ENCODE data around the gene NR2C2AP. TPM values are rescaled to one million over a fixed set of nuclear protein-coding genes. Genes with fewer than 3 reads are reported as not detected.

NR2C2AP gene
- total RNA-seq, 2 experiments from 2014 or later = 25.8 to 25.9 TPM

GRCh38 chr19:19152668-19153384 is 50.4 kb downstream of the NR2C2AP start:
- Mint-ChIP-seq H3K4me1 (no peaks in the 10 kb centered on the region), H3K27me3 (no peaks in the 10 kb centered on the region), H3K36me3 (ENCODE audit: low read depth) (peaks cover 3% of the 10 kb centered on the region), H3K27ac (no peak overlapping the region), H3K4me3 (no peak overlapping the region), H3K9me3 (no peaks in the 10 kb centered on the region)
- ChIA-PET POLR2A (no interaction called here), CTCF (no interaction called here)
- no peak for DNase-seq

- H3K27me3 Mint-ChIP-seq = no peaks in the 10 kb centered on the region
- ChIA-PET POLR2A (no interaction called here), CTCF (no interaction called here)
- no peaks in the 10 kb centered on the region for H3K4me1 Mint-ChIP-seq
- peaks cover 3% of the 10 kb centered on the region for H3K36me3 Mint-ChIP-seq (ENCODE audit: low read depth)
- no peak overlapping the region for H3K27ac Mint-ChIP-seq
- H3K9me3 Mint-ChIP-seq = no peaks in the 10 kb centered on the region
- no peak overlapping the region for H3K4me3 Mint-ChIP-seq
- DNase-seq = no peak
Measured at GRCh38 chr19:19151418-19151817, 51.8 kb downstream of the NR2C2AP start.

Other genes with a start within 250 kb of the NR2C2AP start
- gene SUGP2, start 169.9 kb downstream of the NR2C2AP start, total RNA-seq = 100 to 1,000 TPM; 125 to 128 TPM
- gene ARMC6, start 169.8 kb downstream of the NR2C2AP start, total RNA-seq = 10 to 100 TPM; 19.7 to 22.5 TPM
- 10 to 100 TPM; 17.6 to 21.0 TPM for gene SLC25A42, start 139.4 kb downstream of the NR2C2AP start, total RNA-seq
- gene TMEM161A, start 64.9 kb downstream of the NR2C2AP start, total RNA-seq = 10 to 100 TPM; 18.9 TPM
- gene MEF2B, start 33.2 kb downstream of the NR2C2AP start, total RNA-seq = 1 to 10 TPM; 1.6 to 5.4 TPM
- gene BORCS8, start 11.3 kb downstream of the NR2C2AP start, total RNA-seq = 10 to 100 TPM; 28.5 to 29.0 TPM
- 100 to 1,000 TPM; 100 to 102 TPM for gene RFXANK, start 11.2 kb downstream of the NR2C2AP start, total RNA-seq
- not detected for gene NCAN, start 8.5 kb upstream of the NR2C2AP start, total RNA-seq
- not detected for gene TM6SF2, start 69.9 kb upstream of the NR2C2AP start, total RNA-seq
- gene SUGP1, start 117.1 kb upstream of the NR2C2AP start, total RNA-seq = 10 to 100 TPM; 63.1 to 67.1 TPM
- 10 to 100 TPM; 68.8 to 76.9 TPM for gene MAU2, start 117.4 kb upstream of the NR2C2AP start, total RNA-seq
- gene GATAD2A, start 202.3 kb upstream of the NR2C2AP start, total RNA-seq = 100 to 1,000 TPM; 109 to 113 TPM

Data from activated CD4-positive, alpha-beta memory T cell treated with anti-CD3 and anti-CD28 coated beads, Interleukin-2, amount 10 ng/mL, durations not matched to agents 7 days and 5 days (primary cell).